ENCODE measurements around the gene DLG5.

DNA sequence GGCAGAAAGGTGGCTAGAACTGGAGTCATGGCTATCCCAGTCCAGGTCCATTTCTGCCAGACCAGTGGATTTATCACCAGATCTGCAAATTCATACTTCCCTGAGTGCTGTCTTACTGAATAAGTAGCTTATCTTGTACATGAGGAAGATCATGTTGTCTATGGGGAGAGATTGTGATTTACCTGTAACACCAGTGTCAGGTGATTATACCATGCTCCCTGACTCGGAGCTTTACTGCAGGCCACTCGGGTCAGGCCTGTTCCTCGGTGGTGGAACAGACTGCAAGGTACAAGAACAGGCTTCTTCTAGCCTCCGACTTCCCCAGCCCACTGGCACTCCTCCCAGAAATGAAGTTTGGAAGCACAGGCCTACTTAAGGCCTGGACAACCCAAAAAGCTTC lies 42.6 kb upstream of the DLG5 start:
- TF ChIP-seq, protein P1, sequence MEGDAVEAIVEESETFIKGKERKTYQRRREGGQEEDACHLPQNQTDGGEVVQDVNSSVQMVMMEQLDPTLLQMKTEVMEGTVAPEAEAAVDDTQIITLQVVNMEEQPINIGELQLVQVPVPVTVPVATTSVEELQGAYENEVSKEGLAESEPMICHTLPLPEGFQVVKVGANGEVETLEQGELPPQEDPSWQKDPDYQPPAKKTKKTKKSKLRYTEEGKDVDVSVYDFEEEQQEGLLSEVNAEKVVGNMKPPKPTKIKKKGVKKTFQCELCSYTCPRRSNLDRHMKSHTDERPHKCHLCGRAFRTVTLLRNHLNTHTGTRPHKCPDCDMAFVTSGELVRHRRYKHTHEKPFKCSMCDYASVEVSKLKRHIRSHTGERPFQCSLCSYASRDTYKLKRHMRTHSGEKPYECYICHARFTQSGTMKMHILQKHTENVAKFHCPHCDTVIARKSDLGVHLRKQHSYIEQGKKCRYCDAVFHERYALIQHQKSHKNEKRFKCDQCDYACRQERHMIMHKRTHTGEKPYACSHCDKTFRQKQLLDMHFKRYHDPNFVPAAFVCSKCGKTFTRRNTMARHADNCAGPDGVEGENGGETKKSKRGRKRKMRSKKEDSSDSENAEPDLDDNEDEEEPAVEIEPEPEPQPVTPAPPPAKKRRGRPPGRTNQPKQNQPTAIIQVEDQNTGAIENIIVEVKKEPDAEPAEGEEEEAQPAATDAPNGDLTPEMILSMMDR (conservative IDR thresholded peaks at IDR 0.05; ENCODE audit: low read length) = no peak
- no peak for TF ChIP-seq EZH2phosphoT487 (IDR thresholded peaks at IDR 0.05; ENCODE audit: borderline replicate concordance)

Measured in Loucy (cell line).